Transverse colon (tissue), 4 donors: Measurements from ENCODE around the gene HMG20A. TPM values are rescaled to one million over a fixed set of nuclear protein-coding genes. Genes with fewer than 3 reads are reported as not detected.

ENCODE experiments used
- DNase-seq: peaks from one replicate; pipeline ENCODE4 v3.0.0-alpha.2; 2019
- H3K27ac ChIP-seq, 4 donors: fragments of 200-600 bp; sonication (generic); 2 replicates each; pipeline ENCODE4 v1.5.1; 2016 to 2018; ENCODE audit warnings: inconsistent platforms in 4 of 4
- H3K27me3 ChIP-seq: fragments of 200-600 bp; sonication (generic); 2 replicates; pipeline ENCODE4 v1.5.1; 2017; ENCODE audit warnings: inconsistent platforms
- H3K36me3 ChIP-seq, 4 donors: fragments of 200-600 bp; sonication (generic); 2 replicates each; pipeline ENCODE4 v1.5.1; 2017 to 2019; ENCODE audit warnings: inconsistent platforms in 4 of 4
- H3K4me1 ChIP-seq, 4 donors: fragments of 200-600 bp; sonication (generic); 2 replicates each; pipeline ENCODE4 v1.5.1; 2017 to 2020; ENCODE audit warnings: inconsistent platforms in 4 of 4
- H3K4me3 ChIP-seq, 4 donors: fragments of 200-600 bp; sonication (generic); 1 replicate in 1 of 4; 2 replicates in 3 of 4; pipeline versions ENCODE4 v1.5.1 to v1.6.1; 2017 to 2019; ENCODE audit warnings: inconsistent platforms in 4 of 4
- H3K9me3 ChIP-seq, 2 donors: fragments of 200-600 bp; sonication (generic); 2 replicates each; pipeline ENCODE4 v1.5.1; 2017 to 2019; ENCODE audit warnings: inconsistent platforms in 2 of 2
- EP300 ChIP-seq: sonication (generic); formaldehyde crosslinking; IDR thresholded peaks from one replicate; pipeline ENCODE4 v1.6.1; 2017; ENCODE audit warnings: antibody characterized with exemption, low read depth
- POLR2A ChIP-seq: fragments of 450-650 bp; IDR thresholded peaks from one replicate; pipeline ENCODE4 v1.6.1; 2016; ENCODE audit warnings: antibody characterized with exemption, mild to moderate bottlenecking, moderate library complexity
- POLR2AphosphoS5 ChIP-seq, 3 donors: sonication (generic); formaldehyde crosslinking; IDR thresholded peaks; one replicate each; pipeline ENCODE4 v1.6.1; 2016; ENCODE audit warnings: antibody characterized with exemption in 3 of 3
- WGBS, 2 donors: methylation state at CpG; one replicate each; pipeline ENCODE4 v1.1.5; 2018; ENCODE audit warnings: low coverage in 1 of 2; 5-methylcytosine and 5-hydroxymethylcytosine counted together
- in situ Hi-C, 4 donors: fragments of 200-750 bp; cut with MboI; loops; one replicate each; pipeline versions ENCODE4 v1.15.0 to v1.15.1; 2017; ENCODE audit warnings: low sequenced_read_pairs in 3 of 4, low pct_ligation_motif_present in 1 of 4, low pct_unique_long_range_greater_than_20kb in 1 of 4
- intact Hi-C: fragments of 100-400 bp; cut with DNase I; formaldehyde crosslinking; loops from one replicate; pipeline ENCODE4 v1.15.1; 2023; ENCODE audit warnings: low total_unique reads
- total RNA-seq, 4 donors: library from RNA; depleted of rRNA; stranded (reverse); fragments of >200 nt; gene quantifications; one replicate each; pipeline ENCODE4 v1.1.0, GENCODE V29; 2016
- TF ChIP-seq, protein P1 (sequence below), 5 experiments: fragments of 200-600 bp in 3 of 5; fragments of 450-650 bp in 2 of 5; sonication (generic) in 3 of 5; IDR thresholded peaks; 1 replicate in 2 of 5; 2 replicates in 3 of 5; pipeline ENCODE4 v1.5.1; 2016 to 2017; ENCODE audit warnings: antibody characterized with exemption in 5 of 5, inconsistent platforms in 3 of 5, mild to moderate bottlenecking in 2 of 5, moderate library complexity in 1 of 5

HMG20A gene
- total RNA-seq, 4 donors from 2014 or later: 27.5 to 51.1 (median 37.0) TPM

DNA sequence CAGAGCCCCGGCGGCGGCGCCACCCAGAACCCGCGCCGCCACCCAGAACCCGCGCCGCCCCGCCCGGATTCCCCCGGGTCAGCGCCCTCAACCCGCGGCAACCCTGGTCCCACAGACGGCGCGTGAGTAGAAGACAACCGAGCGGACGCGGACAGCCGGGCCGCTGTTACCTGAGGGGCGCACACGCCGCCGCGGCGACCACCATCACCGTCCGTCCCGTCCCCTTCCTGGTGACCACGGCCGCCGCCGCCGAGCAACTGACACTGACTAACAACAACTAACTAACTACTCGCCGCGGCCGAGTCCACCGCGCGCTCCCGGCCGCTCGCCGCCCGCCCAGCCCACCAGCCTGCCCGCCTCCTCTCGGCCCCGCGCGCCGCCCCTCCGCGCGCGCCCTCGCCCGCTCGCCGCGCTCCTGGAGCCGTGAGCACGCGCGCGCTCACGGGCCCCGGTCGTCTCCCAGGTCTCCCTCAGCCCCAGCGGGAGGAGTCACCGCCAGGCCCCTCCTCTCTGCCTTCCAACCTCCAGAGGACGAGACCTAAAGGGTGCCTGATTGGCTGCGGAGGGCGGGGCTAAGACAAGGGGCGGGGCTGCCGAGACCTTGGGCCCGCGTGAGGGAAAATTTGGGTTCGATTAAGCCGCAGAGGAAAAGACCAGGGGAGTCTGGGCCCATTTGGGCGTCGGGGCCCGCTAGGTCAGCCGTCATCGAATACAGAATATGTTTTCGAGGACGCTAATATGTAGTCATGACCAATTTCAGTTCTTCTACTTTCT is 665 bp upstream of the HMG20A start, which contains the start of gene PEAK1:
TSS of gene PEAK1 (minus strand) at position 269 of the 774 bp plus-strand sequence. CDS start 238,178 bp downstream, outside the sequence.
- peak; percentile 88 for TF ChIP-seq POLR2A
- TF ChIP-seq POLR2AphosphoS5 (IDR thresholded peaks at IDR 0.05): peak; percentile 86 to 96 (median 93)
- TF ChIP-seq EP300: no peak
- TF ChIP-seq, protein P1, sequence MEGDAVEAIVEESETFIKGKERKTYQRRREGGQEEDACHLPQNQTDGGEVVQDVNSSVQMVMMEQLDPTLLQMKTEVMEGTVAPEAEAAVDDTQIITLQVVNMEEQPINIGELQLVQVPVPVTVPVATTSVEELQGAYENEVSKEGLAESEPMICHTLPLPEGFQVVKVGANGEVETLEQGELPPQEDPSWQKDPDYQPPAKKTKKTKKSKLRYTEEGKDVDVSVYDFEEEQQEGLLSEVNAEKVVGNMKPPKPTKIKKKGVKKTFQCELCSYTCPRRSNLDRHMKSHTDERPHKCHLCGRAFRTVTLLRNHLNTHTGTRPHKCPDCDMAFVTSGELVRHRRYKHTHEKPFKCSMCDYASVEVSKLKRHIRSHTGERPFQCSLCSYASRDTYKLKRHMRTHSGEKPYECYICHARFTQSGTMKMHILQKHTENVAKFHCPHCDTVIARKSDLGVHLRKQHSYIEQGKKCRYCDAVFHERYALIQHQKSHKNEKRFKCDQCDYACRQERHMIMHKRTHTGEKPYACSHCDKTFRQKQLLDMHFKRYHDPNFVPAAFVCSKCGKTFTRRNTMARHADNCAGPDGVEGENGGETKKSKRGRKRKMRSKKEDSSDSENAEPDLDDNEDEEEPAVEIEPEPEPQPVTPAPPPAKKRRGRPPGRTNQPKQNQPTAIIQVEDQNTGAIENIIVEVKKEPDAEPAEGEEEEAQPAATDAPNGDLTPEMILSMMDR (IDR thresholded peaks at IDR 0.05): no peak
- 0% methylated on average over 6 to 61 of the region's 92 CpGs for WGBS, 2 donors
- intact Hi-C loops: loop anchor here (2.0 kb wide), 1 partner anchor 77 kb away; no protein-coding TSS in a partner anchor

DNA sequence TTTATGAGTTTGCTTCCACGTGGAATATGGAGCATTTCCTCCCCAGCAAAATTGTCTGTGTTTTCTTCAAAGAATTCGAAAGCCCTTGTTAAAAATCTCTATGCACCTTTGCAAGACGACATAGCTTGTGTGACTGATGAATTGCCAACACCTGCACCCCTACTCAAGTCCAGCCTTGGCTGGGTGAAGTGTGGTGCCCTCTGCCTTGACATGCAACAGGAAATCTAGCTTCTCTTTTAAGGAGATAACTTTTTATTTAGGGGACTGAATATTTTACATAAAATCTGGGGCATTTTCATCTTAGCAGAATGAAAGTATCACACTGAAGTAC is 647 bp downstream of the HMG20A start:
- intact Hi-C loops: no loop called here

More for the DNA sequence above, 665 bp upstream of the HMG20A start, which contains the start of gene PEAK1:
- Histone ChIP-seq H3K9me3 (no peaks in the 10 kb centered on the region), H3K4me1 (peaks cover 0 to 61% (median 41%) of the 10 kb centered on the region in 4 donors), H3K36me3 (no peaks in the 10 kb centered on the region), H3K27ac (peak within 1 kb of the TSS; percentile 96 to 98 (median 97)), H3K27me3 (no peaks in the 10 kb centered on the region), H3K4me3 (peak within 1 kb of the TSS; percentile 89 to 99 (median 94))
- DNase-seq: peak; percentile 100
- in situ Hi-C loops: no loop called here

GRCh38 chr15:77425104-77425503 is 4.4 kb downstream of the HMG20A start:
- H3K27ac ChIP-seq: no peak overlapping the region
- H3K36me3 ChIP-seq: no peaks in the 10 kb centered on the region
- TF ChIP-seq POLR2A (no peak), EP300 (no peak), POLR2AphosphoS5 (IDR thresholded peaks at IDR 0.05) (no peak)
- TF ChIP-seq, protein P1 (IDR thresholded peaks at IDR 0.05): no peak
- H3K27me3 ChIP-seq: no peaks in the 10 kb centered on the region
- no peak for DNase-seq
- 87 to 95% methylated on average over 3 of the region's 3 CpGs for WGBS, 2 donors
- H3K9me3 ChIP-seq: no peaks in the 10 kb centered on the region
- no peak overlapping the region for H3K4me3 ChIP-seq
- H3K4me1 ChIP-seq: peaks cover 0 to 40% (median 21%) of the 10 kb centered on the region in 4 donors
- intact Hi-C loops: no loop called here
- in situ Hi-C loops: no loop called here

More for the DNA sequence above, 647 bp downstream of the HMG20A start:
- Histone ChIP-seq H3K4me3 (peak overlapping the region; percentile 56 to 99 (median 94)), H3K9me3 (no peaks in the 10 kb centered on the region), H3K27me3 (no peaks in the 10 kb centered on the region), H3K27ac (peak overlapping the region; percentile 96 to 98 (median 97)), H3K36me3 (no peaks in the 10 kb centered on the region), H3K4me1 (peaks cover 0 to 56% (median 39%) of the 10 kb centered on the region in 4 donors)
- TF ChIP-seq POLR2A: no peak
- TF ChIP-seq, protein P1 (IDR thresholded peaks at IDR 0.05): no peak
- TF ChIP-seq EP300: no peak
- peak in 1 of 3 donors; percentile 11 for TF ChIP-seq POLR2AphosphoS5 (IDR thresholded peaks at IDR 0.05)
- WGBS, 2 donors: 2% methylated on average over 3 of the region's 3 CpGs; no CpG with 5 or more reads in 1 of the 2 donors
- DNase-seq: peak; percentile 24
- in situ Hi-C loops: no loop called here

DNA sequence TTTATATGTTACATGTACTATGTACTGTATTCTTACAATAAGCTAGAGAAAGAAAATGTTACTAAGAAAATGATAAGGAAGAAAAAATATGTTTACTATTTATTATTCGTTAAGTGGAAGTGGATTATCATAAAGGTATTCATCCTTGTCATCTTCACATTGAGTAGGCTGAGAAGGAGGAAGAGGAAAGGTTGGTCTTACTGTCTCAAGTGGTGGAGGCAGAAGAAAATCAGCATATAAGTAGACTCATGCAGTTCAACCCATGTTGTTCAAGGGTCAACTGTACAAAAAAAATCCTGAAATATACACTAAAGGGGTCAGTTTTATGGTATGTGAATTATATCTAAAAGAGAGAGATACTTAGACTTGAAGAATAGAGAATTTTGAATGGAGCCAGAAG is 5.7 kb downstream of the HMG20A start:
- Histone ChIP-seq H3K4me1 (peaks cover 0 to 50% (median 23%) of the 10 kb centered on the region in 4 donors), H3K36me3 (no peaks in the 10 kb centered on the region), H3K9me3 (no peaks in the 10 kb centered on the region), H3K27me3 (no peaks in the 10 kb centered on the region), H3K27ac (no peak overlapping the region), H3K4me3 (no peak overlapping the region)
- 68 to 89% methylated on average over 1 of the region's 1 CpG for WGBS, 2 donors
- no peak for DNase-seq
- intact Hi-C loops (no loop called here), in situ Hi-C loops (no loop called here)
- TF ChIP-seq POLR2AphosphoS5 (IDR thresholded peaks at IDR 0.05) (no peak), POLR2A (no peak), EP300 (no peak)
- TF ChIP-seq, protein P1 (IDR thresholded peaks at IDR 0.05): no peak
